Mesenchymal stem cell (in vitro differentiated cells and primary cell): ENCODE data around the gene BRAF.

ENCODE experiments used
- DNase-seq: peaks from one replicate; pipeline ENCODE4 v3.0.0-alpha.2; 2013
- H2AFZ ChIP-seq: one replicate; pipeline ENCODE4 v1.6.1; 2013; ENCODE audit warnings: low read depth, mild to moderate bottlenecking, control low read depth, inconsistent platforms, low read length, moderate library complexity
- H2AK5ac ChIP-seq: 2 replicates; pipeline ENCODE4 v1.6.1; 2013; ENCODE audit warnings: low read length, moderate library complexity, mild to moderate bottlenecking, inconsistent platforms; ENCODE audit not compliant: severe bottlenecking
- H2BK120ac ChIP-seq: one replicate; pipeline ENCODE4 v1.6.1; 2013; ENCODE audit warnings: low read depth, mild to moderate bottlenecking, inconsistent platforms, low read length, moderate library complexity
- H2BK12ac ChIP-seq, 2 experiments: one replicate each; pipeline ENCODE4 v1.6.1; 2013; ENCODE audit warnings: inconsistent platforms in 2 of 2, low read length in 2 of 2, mild to moderate bottlenecking in 2 of 2, moderate library complexity in 2 of 2, control low read depth in 1 of 2
- H2BK15ac ChIP-seq: one replicate; pipeline ENCODE4 v1.6.1; 2013; ENCODE audit warnings: mild to moderate bottlenecking, low read depth, inconsistent platforms; ENCODE audit not compliant: poor library complexity, severe bottlenecking
- H2BK5ac ChIP-seq: 2 replicates; pipeline ENCODE4 v1.6.1; 2013; ENCODE audit warnings: low read depth, mild to moderate bottlenecking, low read length, control low read depth, inconsistent platforms; ENCODE audit not compliant: poor library complexity, severe bottlenecking
- H3K14ac ChIP-seq, 2 experiments: one replicate each; pipeline ENCODE4 v1.6.1; 2013; ENCODE audit warnings: inconsistent platforms in 2 of 2, low read length in 2 of 2, control low read depth in 1 of 2, mild to moderate bottlenecking in 1 of 2, moderate library complexity in 1 of 2
- H3K18ac ChIP-seq, 2 experiments: one replicate each; pipeline ENCODE4 v1.6.1; 2013; ENCODE audit warnings: inconsistent platforms in 2 of 2, low read length in 2 of 2, control low read depth in 1 of 2, low read depth in 1 of 2, mild to moderate bottlenecking in 1 of 2
- H3K23ac ChIP-seq, 2 experiments: one replicate each; pipeline ENCODE4 v1.6.1; 2013; ENCODE audit warnings: inconsistent platforms in 2 of 2, low read length in 2 of 2, mild to moderate bottlenecking in 2 of 2, moderate library complexity in 2 of 2, control low read depth in 1 of 2
- H3K27ac ChIP-seq: 2 replicates; pipeline ENCODE4 v1.5.1; 2013; ENCODE audit warnings: mild to moderate bottlenecking, moderate library complexity, low read length, control low read depth, inconsistent platforms; ENCODE audit not compliant: poor library complexity, severe bottlenecking
- H3K27me3 ChIP-seq, 2 experiments: 2 replicates each; pipeline versions ENCODE4 v1.6.1 to v1.7.0; 2013; ENCODE audit warnings: low read length in 2 of 2, mild to moderate bottlenecking in 2 of 2, moderate library complexity in 2 of 2, control low read depth in 1 of 2, inconsistent platforms in 1 of 2; ENCODE audit not compliant: control insufficient read depth in 1 of 2, insufficient read depth in 1 of 2
- H3K36me3 ChIP-seq, 2 experiments: 2 replicates each; pipeline versions ENCODE4 v1.6.1 to v1.7.0; 2013; ENCODE audit warnings: low read length in 2 of 2, control low read depth in 1 of 2, inconsistent platforms in 1 of 2, low read depth in 1 of 2, mild to moderate bottlenecking in 1 of 2; ENCODE audit not compliant: insufficient read depth in 2 of 2, control insufficient read depth in 1 of 2
- H3K4ac ChIP-seq, 2 experiments: one replicate each; pipeline ENCODE4 v1.6.1; 2013; ENCODE audit warnings: inconsistent platforms in 2 of 2, low read length in 2 of 2, mild to moderate bottlenecking in 2 of 2, moderate library complexity in 2 of 2, control low read depth in 1 of 2, low read depth in 1 of 2
- H3K4me1 ChIP-seq: 2 replicates; pipeline ENCODE4 v1.6.1; 2013; ENCODE audit warnings: low read depth, low read length, control low read depth; ENCODE audit not compliant: control insufficient read depth, insufficient read depth
- H3K4me2 ChIP-seq: 2 replicates; pipeline ENCODE4 v1.6.1; 2013; ENCODE audit warnings: low read length, mild to moderate bottlenecking, inconsistent platforms; ENCODE audit not compliant: poor library complexity, severe bottlenecking
- H3K4me3 ChIP-seq, 2 experiments: 2 replicates each; pipeline versions ENCODE4 v1.5.1 to v1.7.0; 2013; ENCODE audit warnings: low read length in 2 of 2, mild to moderate bottlenecking in 2 of 2, control low read depth in 1 of 2, low read depth in 1 of 2; ENCODE audit not compliant: insufficient read depth in 1 of 2
- H3K79me1 ChIP-seq: replicated peaks from 2 replicates; pipeline ENCODE4 v1.6.1; 2013; ENCODE audit warnings: mild to moderate bottlenecking, control low read depth, low read length, inconsistent platforms; ENCODE audit not compliant: poor library complexity, severe bottlenecking
- H3K9ac ChIP-seq: 2 replicates; pipeline ENCODE4 v1.7.0; 2013; ENCODE audit warnings: mild to moderate bottlenecking, low read length, moderate library complexity
- H3K9me3 ChIP-seq: 2 replicates; pipeline ENCODE4 v1.7.0; 2013; ENCODE audit warnings: mild to moderate bottlenecking, low read length; ENCODE audit not compliant: control insufficient read depth
- H4K8ac ChIP-seq: one replicate; pipeline ENCODE4 v1.6.1; 2013; ENCODE audit warnings: inconsistent platforms, mild to moderate bottlenecking, low read length, moderate library complexity
- H4K91ac ChIP-seq: one replicate; pipeline ENCODE4 v1.6.1; 2013; ENCODE audit warnings: mild to moderate bottlenecking, low read length, inconsistent platforms
- WGBS: methylation state at CpG from one replicate; pipeline ENCODE4 v1.1.7; 2013; ENCODE audit warnings: mixed read lengths; 5-methylcytosine and 5-hydroxymethylcytosine counted together

The BRAF gene

GRCh38 chr7:140754506-140754905 lies 170.2 kb downstream of the BRAF start:
- Histone ChIP-seq H3K23ac (no peak overlapping the region), H3K79me1 (peaks cover 2% of the 10 kb centered on the region), H3K4me3 (no peak overlapping the region), H3K36me3 (peaks cover 0 to 44% of the 10 kb centered on the region in 2 experiments), H2BK5ac (no peak overlapping the region), H4K91ac (no peak overlapping the region), H3K4ac (no peak overlapping the region), H3K27ac (no peak overlapping the region), H2AK5ac (no peak overlapping the region), H2AFZ (no peak overlapping the region), H4K8ac (no peak overlapping the region), H3K4me1 (no peaks in the 10 kb centered on the region), H3K9me3 (no peaks in the 10 kb centered on the region), H2BK15ac (no peak overlapping the region), H3K27me3 (no peaks in the 10 kb centered on the region), H2BK12ac (no peak overlapping the region), H3K4me2 (no peak overlapping the region), H3K9ac (no peak overlapping the region), H3K14ac (no peak overlapping the region), H2BK120ac (no peak overlapping the region), H3K18ac (no peak overlapping the region)
- no peak for DNase-seq
- 90% methylated on average over 2 of the region's 3 CpGs for WGBS

DNA sequence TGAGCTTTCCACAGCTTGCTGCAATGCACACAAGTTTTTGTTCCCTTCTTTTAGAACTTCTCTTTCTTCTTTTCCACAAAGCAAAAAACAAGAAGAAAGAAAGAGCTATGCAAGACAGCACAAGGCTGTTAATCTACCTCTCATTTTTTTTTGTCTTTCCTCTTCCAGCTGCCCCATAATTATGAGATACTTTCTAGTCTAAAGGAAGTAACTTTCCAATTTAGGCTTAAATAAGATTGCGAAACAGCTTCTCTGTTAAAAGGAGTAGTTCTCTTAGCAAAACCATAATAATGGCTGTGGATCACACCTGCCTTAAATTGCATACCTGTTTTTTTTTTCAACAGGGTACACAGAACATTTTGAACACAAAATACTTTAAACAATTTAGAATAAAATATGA lies 172.2 kb downstream of the BRAF start:
- Histone ChIP-seq H3K4me3 (no peak overlapping the region), H3K9ac (no peak overlapping the region), H3K4ac (no peak overlapping the region), H2BK15ac (no peak overlapping the region), H2BK12ac (no peak overlapping the region), H3K18ac (no peak overlapping the region), H3K9me3 (no peaks in the 10 kb centered on the region), H3K4me2 (no peak overlapping the region), H4K8ac (no peak overlapping the region), H3K27me3 (no peaks in the 10 kb centered on the region), H3K4me1 (no peaks in the 10 kb centered on the region), H2BK5ac (no peak overlapping the region), H2BK120ac (no peak overlapping the region), H3K79me1 (no peaks in the 10 kb centered on the region), H3K27ac (no peak overlapping the region), H2AK5ac (no peak overlapping the region), H2AFZ (no peak overlapping the region), H3K14ac (no peak overlapping the region), H4K91ac (no peak overlapping the region), H3K23ac (no peak overlapping the region), H3K36me3 (peaks cover 0 to 54% of the 10 kb centered on the region in 2 experiments)
- no peak for DNase-seq
- no CpG with 5 or more reads among the region's 1 CpG for WGBS

DNA sequence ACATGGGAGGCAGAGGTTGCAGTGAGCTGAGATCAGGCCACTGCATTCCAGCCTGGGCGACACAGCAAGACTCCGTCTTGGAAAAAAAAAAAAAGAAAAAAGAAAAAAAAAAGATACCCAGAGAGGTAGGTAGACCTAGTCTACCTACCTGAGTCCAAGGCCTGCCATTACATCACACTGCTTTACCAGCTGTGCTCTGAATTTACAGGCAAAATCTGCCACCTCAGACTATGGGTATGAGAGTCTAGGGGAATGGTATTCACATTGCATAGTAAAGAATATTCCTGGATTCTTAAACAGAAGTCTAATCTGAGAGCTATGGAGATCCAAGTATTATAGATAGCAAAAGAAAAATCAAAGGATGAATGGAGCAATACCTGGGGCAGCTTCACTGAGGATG lies 178.0 kb downstream of the BRAF start:
- H3K4ac ChIP-seq, result no peak overlapping the region
- no peak overlapping the region for H2BK120ac ChIP-seq
- no peak overlapping the region for H2AK5ac ChIP-seq
- peaks cover 3 to 55% of the 10 kb centered on the region in 2 experiments for H3K36me3 ChIP-seq
- no peak for DNase-seq
- WGBS, result no CpG with 5 or more reads among the region's 2 CpGs
- H4K8ac ChIP-seq, result no peak overlapping the region
- H3K14ac ChIP-seq, result no peak overlapping the region
- H2BK12ac ChIP-seq, result no peak overlapping the region
- no peak overlapping the region for H3K18ac ChIP-seq
- no peak overlapping the region for H3K9ac ChIP-seq
- H3K27ac ChIP-seq, result no peak overlapping the region
- H3K79me1 ChIP-seq, result peaks cover 4% of the 10 kb centered on the region
- H2BK15ac ChIP-seq, result no peak overlapping the region
- H4K91ac ChIP-seq, result no peak overlapping the region
- H3K4me1 ChIP-seq, result no peaks in the 10 kb centered on the region
- no peak overlapping the region for H3K4me2 ChIP-seq
- H3K23ac ChIP-seq, result no peak overlapping the region
- H2AFZ ChIP-seq, result no peak overlapping the region
- no peaks in the 10 kb centered on the region for H3K27me3 ChIP-seq
- H3K9me3 ChIP-seq, result no peaks in the 10 kb centered on the region
- no peak overlapping the region for H3K4me3 ChIP-seq
- no peak overlapping the region for H2BK5ac ChIP-seq

GRCh38 chr7:140745266-140746058 lies 179.3 kb downstream of the BRAF start:
- H4K8ac ChIP-seq, result no peak overlapping the region
- H3K4me3 ChIP-seq, result no peak overlapping the region
- H4K91ac ChIP-seq, result no peak overlapping the region
- no peak overlapping the region for H3K23ac ChIP-seq
- no peak overlapping the region for H3K14ac ChIP-seq
- no peak overlapping the region for H3K27ac ChIP-seq
- H3K4ac ChIP-seq, result no peak overlapping the region
- no peak overlapping the region for H2AFZ ChIP-seq
- no peak overlapping the region for H2BK120ac ChIP-seq
- H3K27me3 ChIP-seq, result no peaks in the 10 kb centered on the region
- no peak overlapping the region for H2AK5ac ChIP-seq
- H3K4me2 ChIP-seq, result no peak overlapping the region
- peaks cover 3 to 51% of the 10 kb centered on the region in 2 experiments for H3K36me3 ChIP-seq
- no peaks in the 10 kb centered on the region for H3K9me3 ChIP-seq
- H3K9ac ChIP-seq, result no peak overlapping the region
- no peak overlapping the region for H2BK5ac ChIP-seq
- 99% methylated on average over 6 of the region's 6 CpGs for WGBS
- H2BK15ac ChIP-seq, result no peak overlapping the region
- no peak overlapping the region for H3K18ac ChIP-seq
- H3K4me1 ChIP-seq, result no peaks in the 10 kb centered on the region
- DNase-seq, result no peak
- H3K79me1 ChIP-seq, result peaks cover 4% of the 10 kb centered on the region
- H2BK12ac ChIP-seq, result no peak overlapping the region
